Fibroblast of gingiva (primary cell): Measurements from ENCODE around the gene GTF3C4.

Source experiments
- DNase-seq: peaks from one replicate; pipeline ENCODE4 v3.0.0-alpha.2; 2011; ENCODE audit warnings: low read depth

The GTF3C4 gene

DNA sequence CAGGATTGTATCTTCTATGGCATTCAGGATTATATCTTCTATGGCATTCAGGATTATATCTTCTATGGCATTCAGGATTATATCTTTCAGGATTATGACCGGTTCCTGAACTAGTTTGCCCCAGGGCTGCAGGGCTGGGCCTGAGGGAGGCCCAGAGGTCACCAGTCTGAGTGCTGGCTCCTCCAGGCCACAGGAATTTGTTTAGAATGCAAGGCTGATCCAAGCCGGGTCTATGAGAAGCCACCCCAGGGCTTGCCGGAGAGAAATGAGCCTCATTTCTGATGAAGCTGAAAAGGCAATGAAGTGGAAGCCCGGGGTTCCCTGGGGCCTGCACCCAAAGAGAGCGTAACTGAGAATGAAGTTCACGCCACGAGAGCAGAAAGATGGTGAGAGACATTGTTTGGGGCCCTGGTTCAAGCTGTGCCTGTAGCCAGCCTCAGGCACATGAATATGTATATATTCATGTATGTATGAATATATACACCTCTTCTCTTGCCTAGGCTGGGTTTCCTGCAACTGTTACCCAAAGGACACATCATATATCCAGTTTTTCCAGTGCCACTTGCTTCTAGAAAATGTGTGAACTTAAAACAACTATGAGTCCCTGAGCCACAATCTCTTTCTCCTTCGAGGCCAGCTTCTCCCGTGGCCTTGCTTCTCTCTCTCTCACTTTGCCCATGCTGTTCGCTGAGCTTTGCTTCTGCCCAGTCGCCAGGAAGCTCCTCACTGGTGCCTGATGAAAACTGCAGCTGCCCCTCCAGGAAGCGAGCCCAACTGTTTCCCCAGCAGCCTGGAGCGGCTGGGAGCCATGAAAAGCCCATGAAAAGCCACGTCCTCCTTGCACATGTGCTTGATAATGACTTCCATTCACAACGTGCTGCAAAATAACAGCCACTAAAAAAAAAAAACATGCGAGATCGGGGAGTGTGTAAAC lies 62.3 kb downstream of the GTF3C4 start:
- no peak for DNase-seq

DNA sequence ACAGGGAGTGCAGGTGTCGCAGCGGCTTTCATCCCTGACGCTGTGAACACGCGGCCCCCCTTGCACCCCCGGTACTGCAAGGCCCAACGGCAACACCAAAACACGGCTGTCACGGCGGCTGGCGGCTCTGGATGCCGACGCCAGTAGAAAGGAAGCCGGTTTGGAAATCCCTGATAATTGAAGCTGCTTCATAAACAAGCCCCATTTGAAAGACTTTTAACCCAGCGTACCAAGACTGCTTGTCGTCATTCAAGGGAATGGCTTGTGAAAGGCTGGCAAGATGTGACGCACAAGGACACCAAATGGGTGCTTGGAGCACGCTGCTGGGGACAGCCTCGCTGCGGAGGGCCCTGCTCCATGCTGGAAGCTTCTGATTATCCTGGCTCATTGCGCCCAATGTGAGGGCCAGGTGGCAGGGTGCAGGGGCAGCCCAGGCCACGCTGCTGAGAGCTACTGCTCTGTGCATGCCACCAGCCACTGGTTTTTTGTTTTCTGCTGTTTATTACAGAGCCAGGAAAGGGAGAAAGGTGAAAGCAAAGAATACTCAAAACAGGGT lies 63.1 kb downstream of the GTF3C4 start:
- peak; percentile 50 for DNase-seq

DNA sequence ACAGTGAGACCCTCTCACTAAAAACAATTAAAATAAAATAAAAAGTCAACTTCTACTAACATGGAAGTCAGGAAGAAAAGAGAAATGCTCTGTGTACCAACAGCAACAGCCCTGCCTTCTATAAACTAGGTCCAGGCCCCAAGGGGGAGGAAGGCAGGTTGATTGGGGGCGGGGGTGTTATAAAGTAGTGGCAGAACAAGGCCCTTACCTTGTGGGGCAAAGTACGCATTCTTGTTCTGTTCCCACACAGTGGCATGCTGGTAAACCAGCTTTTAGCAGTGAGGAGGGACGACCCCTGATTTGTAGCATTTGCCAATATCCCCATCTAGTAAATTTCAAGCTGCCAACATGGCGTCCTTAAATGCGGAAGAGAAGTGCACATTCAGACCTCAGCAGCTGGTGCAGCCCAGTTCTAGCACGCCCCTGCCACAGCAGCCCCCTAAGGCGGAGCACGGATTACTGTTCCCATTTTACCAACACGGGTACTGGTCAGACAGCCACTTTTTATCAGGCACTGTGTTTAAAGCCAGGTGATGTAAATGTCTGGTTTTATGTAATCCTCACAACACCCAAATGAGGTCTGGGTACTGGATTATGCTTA lies 69.5 kb downstream of the GTF3C4 start:
- no peak for DNase-seq

DNA sequence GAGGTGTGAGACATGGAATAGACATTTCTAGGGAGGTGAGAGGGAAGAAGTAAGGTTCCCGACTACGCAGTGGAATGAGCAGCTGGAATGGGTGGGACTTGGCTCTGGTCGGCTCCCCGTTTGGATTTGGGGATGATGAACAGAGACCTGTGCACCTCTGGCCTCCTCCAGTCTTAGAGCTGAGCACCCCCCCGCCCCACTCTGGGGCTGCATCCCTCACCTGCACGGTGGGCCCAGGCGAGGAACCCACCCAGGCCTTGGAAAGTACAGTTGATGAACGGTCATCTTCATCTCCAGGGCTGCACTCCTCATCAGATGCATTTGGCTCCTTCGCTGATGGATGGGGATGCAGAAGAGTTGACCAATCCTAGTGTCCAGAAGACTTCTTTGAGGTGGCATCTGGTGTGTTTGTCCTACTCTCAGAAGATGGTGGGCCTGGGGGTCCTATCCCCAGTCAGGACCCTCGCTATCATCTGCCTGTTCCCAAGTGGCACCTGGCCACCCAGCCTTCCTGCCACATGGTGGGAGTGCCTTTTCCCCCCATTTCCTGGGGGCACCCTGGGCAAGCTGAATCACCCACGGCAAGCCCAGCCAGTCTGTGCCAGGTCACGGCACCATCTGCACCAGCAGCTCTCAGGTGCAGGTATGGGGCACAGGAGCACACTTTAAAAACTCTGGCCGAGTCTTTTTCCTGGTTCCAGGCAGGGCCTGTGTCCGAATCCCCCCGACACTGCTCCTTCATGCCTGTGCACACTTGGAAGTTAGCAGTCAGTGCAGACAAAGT lies 70.5 kb downstream of the GTF3C4 start:
- no peak for DNase-seq

DNA sequence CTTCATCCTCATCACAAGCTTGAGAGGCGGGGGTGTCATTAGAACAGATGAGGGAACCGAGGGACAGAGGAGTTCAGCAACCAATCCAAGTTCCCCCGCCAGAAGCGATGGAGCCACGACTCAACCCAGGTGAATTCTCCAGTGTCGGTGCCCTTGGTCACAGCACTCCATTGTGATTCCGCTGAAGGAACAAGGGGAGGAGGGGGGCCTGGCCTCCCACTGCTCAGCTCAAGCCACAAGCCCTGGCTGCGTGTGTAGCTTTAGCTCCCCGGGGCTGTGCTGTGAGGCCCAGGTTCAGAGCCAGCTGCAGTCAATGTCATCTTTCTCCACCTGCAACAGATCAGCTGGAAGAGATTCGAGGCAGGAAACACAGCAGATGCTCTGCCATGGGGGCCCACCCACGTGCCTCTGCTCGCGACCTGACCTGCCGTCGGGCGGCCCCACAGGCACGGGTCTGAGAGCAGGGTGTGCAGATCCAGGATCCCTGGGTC lies 72.6 kb downstream of the GTF3C4 start:
- DNase-seq: no peak

DNA sequence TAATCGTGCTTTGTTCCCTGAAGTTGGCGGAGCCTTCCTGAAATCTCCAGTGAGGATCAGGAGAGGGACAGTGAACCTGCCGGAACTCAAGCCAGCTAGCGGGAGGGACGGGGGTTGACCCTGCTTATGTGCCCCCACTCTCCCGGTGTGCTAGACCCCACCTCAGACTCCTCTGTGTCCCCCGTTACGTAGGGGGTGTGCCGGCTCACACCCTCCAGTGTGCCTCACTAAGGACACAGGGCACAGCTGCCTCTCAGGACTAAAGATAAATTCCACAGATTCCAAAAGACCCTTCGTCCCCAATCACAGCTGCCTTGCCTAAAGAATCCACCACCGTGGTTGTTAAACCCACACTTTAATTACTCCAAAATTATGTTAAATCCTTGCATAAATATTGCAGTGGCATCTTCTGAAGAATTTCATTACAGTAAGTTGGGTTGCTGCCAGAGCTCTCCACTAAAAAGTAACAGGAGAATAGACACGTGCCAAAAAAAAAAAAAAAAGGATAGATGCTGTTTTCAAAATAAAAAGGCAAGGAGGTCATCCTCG lies 73.7 kb downstream of the GTF3C4 start:
- DNase-seq: no peak
